HL-60/S4 treated with phorbol 12-myristate 13-acetate at 8.2 ng/mL for 4 days and 3 days (cell line): ENCODE data around the gene SLC16A12.
"Not testable (repeated sequence)": the region's sequence is repeated elsewhere in the genome, so short reads cannot be mapped to it uniquely, and the experiment has no call there.

Source experiments
- in situ Hi-C: fragments of 300-500 bp; cut with MboI; formaldehyde crosslinking; loops from 2 replicates; pipeline ENCODE4 v1.15.0; 2022; ENCODE audit warnings: low sequenced_read_pairs

SLC16A12 gene

GRCh38 chr10:89475591-89475998 lies 59.8 kb downstream of the SLC16A12 start:
- in situ Hi-C loops: no loop called here

- in situ Hi-C loops: no loop called here
Observed at GRCh38 chr10:89475125-89475524, 60.3 kb downstream of the SLC16A12 start.

GRCh38 chr10:89474452-89474851 lies 60.9 kb downstream of the SLC16A12 start:
- in situ Hi-C loops: no loop called here

- in situ Hi-C loops: no loop called here
Observed at GRCh38 chr10:89471110-89471809, 64.1 kb downstream of the SLC16A12 start.

GRCh38 chr10:89470628-89471027 lies 64.8 kb downstream of the SLC16A12 start:
- in situ Hi-C loops: no loop called here

GRCh38 chr10:89469517-89469916 lies 65.9 kb downstream of the SLC16A12 start:
- in situ Hi-C loops: no loop called here

GRCh38 chr10:89468191-89468965 lies 67.0 kb downstream of the SLC16A12 start:
- in situ Hi-C loops: no loop called here

- in situ Hi-C loops: no loop called here
Observed at GRCh38 chr10:89466599-89467035, 68.8 kb downstream of the SLC16A12 start.

- in situ Hi-C loops: no loop called here
Observed at GRCh38 chr10:89465196-89465595, 70.2 kb downstream of the SLC16A12 start.

GRCh38 chr10:89463846-89464537 lies 71.4 kb downstream of the SLC16A12 start:
- in situ Hi-C loops: no loop called here

- in situ Hi-C loops: no loop called here
Observed at GRCh38 chr10:89458784-89459183, 76.6 kb downstream of the SLC16A12 start.

GRCh38 chr10:89458291-89458690 lies 77.1 kb downstream of the SLC16A12 start:
- in situ Hi-C loops: no loop called here

GRCh38 chr10:89454561-89455347 lies 80.6 kb downstream of the SLC16A12 start:
- in situ Hi-C loops: no loop called here

- in situ Hi-C loops: no loop called here
Observed at GRCh38 chr10:89452193-89452592, 83.2 kb downstream of the SLC16A12 start.

- in situ Hi-C loops: no loop called here
Observed at GRCh38 chr10:89450901-89451300, 84.5 kb downstream of the SLC16A12 start.

- in situ Hi-C loops: not testable (repeated sequence)
Observed at GRCh38 chr10:89444819-89445218, 90.6 kb downstream of the SLC16A12 start.

- in situ Hi-C loops: no loop called here
Observed at GRCh38 chr10:89442289-89442688, 93.1 kb downstream of the SLC16A12 start.

GRCh38 chr10:89440226-89441009 lies 95.0 kb downstream of the SLC16A12 start:
- in situ Hi-C loops: no loop called here

- in situ Hi-C loops: no loop called here
Observed at GRCh38 chr10:89438525-89438924, 96.9 kb downstream of the SLC16A12 start.

- in situ Hi-C loops: no loop called here
Observed at GRCh38 chr10:89431977-89432376, 103.4 kb downstream of the SLC16A12 start.
